ENCODE results near the gene LCLAT1. TPM values are rescaled to one million over a fixed set of nuclear protein-coding genes. Genes with fewer than 3 reads are reported as not detected.
"Not testable (repeated sequence)": the region's sequence is repeated elsewhere in the genome, so short reads cannot be mapped to it uniquely, and the experiment has no call there.

The LCLAT1 gene
- total RNA-seq, 1 experiment from 2014 or later, result 18.5 TPM

DNA sequence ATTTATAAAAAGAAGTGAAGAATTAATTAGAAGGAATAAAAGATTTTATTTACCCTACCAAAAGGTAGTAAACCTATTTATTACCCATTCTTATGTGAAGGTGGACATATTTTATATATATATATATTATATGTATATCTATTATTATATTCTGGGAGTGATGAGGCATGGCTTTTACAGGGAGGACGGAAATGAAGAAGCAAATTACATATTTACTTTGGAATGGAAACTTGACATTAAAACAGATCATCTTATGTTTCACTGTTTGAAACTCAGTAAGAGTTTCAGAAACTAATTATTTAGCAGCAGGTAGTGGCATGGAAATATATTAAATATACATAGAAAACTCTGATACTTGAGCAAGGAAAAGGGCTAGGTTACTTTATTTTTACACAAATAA lies 143.4 kb downstream of the LCLAT1 start:
- no peak for DNase-seq (ENCODE audit: low read depth)

DNA sequence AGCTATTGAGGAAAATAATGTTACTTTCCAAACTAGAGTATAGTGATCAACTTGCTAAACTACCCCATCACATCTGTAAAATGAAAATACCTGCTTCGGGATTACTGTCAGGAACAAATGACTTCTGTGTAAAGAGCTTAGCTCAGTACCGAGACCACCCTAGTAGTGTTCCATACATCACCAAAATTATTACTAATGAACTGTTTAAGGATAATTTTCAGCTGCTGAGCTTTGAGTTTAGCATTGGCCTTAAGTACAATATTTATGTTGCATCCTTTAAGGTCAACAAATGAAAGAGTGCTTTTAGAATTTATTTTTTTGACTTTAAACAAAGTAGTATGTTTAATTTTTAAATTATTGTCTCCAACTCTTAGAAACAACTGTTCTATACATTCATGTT lies 144.1 kb downstream of the LCLAT1 start:
- DNase-seq (ENCODE audit: low read depth), result no peak

DNA sequence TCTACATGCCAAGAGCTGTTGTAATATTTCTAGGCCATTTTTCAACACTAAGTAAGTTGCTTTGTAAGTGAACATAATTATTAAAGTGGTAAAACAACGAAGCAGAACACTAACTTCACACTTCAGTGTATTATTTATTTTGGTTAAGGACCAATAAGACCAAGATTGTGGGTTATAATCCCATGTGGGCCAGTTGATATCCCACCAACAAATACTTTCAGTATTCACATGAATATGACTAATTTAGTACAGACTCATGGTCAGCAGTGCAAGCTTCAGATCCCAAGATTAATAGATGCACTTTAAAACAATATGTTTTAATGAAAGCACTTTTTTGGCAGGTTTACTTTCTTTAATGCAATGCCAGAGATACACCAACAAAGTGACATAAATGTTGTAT lies 154.3 kb downstream of the LCLAT1 start:
- DNase-seq (ENCODE audit: low read depth), result no peak

DNA sequence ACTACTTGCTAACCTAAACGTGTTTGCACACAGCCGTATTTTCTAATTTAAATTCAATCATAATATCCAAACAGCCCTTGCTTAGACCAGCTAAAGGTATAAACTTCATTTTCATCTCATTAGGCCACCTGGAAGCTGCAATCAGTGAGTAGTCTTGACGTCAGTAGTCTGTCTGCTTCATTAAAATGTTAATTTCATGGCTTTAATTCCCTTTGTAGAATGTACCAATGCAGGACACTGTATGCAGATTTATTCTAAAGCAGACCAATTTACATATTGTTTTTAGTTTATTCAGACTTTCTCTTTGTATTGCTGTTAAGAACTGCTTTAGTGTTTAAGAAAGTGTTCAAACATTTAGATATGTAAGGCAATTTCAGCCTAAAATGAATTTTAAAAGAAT lies 158.2 kb downstream of the LCLAT1 start:
- no peak for DNase-seq (ENCODE audit: low read depth)

DNA sequence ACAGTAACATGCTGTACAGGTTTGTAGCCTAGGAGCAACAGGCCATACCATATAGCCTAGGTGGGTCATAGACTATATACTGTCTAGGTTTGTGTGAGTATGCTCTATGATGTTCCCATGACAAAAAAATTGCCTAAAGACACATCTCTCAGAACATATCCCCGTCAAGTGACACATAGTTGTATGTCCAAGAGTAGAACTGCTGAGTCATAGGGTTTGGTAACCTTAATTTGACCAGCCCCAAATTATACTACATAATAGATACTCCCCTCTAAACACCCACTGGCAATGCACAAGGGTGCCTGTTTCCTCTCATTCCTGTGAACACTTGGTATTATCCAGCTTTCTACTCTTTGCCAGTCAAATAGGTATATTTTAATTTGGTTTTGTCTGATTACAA lies 161.6 kb downstream of the LCLAT1 start:
- DNase-seq (ENCODE audit: low read depth), result no peak

DNA sequence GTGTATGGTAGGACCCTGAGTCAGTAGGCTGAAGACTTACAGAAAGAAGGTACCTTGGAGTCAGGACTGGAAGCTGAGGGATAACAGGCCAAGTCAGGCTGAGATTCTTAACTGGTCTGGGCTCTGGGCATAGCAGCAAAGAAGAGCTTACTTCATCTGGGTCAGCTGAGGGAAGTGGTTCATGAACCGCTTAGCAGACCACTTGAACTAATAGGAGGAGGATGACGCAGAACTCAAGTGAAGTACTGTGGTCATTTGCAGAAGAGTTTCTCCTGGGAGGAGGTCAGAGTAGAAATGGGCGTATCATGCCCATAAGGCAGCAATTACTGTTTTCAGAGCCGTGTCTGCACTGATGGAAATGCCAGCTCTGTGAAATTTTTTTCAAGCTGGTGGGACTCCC lies 164.5 kb downstream of the LCLAT1 start:
- DNase-seq (ENCODE audit: low read depth), result peak; percentile 70

DNA sequence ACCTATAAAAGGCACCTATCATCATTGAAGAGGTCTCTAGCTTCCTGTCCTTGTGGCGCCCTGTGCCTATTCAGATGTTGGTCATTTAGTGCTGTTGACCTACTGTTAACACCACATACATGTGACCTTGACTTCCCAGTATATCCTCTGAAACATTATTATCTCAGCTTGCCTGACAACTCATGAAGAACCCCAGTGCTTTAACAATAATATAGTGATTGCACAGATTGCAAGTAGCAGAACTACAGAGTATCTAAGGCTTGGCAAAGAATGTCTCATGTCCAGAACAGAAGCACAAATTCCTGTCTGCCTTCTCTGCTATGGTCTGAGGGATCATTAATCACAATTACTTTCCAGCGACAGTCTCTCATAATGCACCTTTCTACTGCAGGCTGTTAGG lies 165.3 kb downstream of the LCLAT1 start:
- DNase-seq (ENCODE audit: low read depth), result no peak

DNA sequence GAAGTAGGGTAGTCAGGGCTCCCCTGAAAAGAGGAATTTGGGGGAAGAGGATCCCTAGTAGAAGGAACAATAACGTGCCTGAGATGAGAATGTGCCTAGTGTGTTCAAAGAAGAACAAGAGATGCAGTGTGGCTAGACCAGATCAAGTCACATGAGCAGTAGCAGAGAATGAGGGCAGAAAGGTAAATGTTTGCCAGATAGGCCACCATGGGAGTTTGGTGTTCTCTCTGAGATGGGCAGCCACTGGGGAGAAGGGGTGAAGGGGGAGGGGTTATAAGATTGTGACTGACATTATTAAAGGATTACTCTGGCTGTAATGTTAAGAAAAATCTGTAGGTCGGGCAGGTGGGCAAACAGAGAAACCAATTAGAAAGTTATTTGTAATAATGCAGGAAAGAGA lies 166.0 kb downstream of the LCLAT1 start:
- no peak for DNase-seq (ENCODE audit: low read depth)

DNA sequence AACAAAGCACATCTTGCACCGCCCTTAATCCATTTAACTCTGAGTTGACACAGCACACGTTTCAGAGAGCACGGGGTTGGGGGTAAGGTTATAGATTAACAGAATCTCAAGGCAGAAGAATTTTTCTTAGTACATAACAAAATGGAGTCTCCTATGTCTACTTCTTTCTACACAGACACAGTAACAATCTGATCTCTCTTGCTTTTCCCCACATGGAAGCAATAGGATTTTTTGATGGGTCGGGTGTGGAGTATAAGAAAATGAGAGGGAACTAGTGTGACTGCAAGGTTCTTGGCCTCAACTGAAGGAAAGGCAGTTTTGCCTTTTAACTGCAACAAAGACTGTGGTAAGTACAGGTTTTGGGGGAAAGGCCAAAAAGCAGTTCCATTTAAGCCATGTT lies 167.2 kb downstream of the LCLAT1 start:
- not testable (repeated sequence) for DNase-seq (ENCODE audit: low read depth)

DNA sequence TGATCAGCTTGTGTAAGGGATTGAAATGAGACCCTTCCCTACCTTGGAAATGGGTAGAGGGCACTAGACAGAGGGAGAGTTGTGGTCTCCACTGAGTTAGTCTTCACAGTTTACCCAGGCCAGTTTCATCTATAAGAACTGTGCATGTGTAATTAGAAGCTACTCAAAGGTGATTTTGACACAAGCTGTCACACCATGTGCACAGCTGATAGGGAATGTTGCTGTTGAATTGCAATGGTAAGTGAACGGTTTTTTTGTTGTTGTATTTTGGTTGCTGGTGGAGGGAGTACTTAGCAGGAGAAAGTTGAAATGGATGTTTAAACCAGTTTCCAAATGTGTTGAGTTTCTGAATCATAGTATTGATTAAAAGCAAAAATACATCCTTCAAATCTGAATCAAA lies 168.9 kb downstream of the LCLAT1 start:
- DNase-seq (ENCODE audit: low read depth), result no peak

DNA sequence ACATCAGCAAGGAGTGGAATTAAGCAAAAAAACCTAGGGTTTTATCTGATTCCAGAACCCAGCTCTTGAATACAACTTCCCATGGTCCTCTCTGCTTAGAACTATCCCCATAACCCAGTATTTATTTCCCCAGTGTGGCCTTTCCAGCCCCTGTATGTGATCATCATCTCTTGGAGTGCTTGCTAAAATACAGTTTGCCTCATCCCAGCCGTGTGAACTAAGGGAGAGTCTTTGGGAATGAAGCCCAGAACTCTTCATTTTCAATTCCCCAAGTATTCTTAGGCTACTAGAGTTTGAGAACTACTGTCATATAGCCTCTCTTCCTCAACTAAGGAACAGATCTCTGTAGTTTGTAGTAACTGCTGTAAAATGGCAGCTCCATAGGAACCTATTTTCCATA lies 173.1 kb downstream of the LCLAT1 start:
- DNase-seq (ENCODE audit: low read depth), result no peak

DNA sequence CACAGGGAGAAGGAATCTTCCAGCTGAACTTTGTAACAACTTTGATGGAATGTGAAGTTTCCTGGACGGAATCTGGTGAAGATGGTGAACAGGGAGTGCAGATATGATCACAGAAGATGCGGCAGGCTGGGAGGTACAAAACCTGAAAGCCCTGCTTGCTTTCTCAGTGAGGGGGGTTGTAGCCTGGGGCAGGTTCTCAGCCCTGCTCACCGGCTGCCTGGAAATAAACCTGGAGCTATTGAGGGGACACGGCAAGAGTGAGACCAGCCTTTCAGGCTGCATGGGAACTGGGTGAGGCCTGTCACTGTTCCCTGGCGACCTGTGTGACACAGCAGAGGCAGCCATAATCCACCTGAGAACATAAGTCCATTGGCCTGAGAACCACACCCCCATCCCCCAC lies 174.8 kb downstream of the LCLAT1 start:
- DNase-seq (ENCODE audit: low read depth), result no peak

DNA sequence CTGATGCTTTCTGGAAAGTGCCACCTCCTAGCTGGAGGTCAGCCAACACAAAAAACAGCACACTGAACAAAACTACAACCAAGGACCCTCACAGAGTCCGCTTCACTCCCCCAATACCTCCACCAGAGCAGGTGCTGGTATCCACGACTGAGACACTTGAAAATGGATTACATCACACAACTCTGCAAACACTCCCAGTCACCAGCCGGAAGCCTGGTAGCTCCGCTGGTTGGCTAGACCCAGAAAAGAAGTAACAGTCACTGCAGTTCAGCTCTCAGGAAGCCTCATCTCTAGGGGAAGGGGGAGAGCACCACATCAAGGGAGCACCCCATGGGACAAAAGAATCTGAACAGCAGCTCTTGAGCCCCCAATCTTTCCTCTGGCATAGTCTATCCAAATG lies 175.4 kb downstream of the LCLAT1 start:
- DNase-seq (ENCODE audit: low read depth), result no peak

DNA sequence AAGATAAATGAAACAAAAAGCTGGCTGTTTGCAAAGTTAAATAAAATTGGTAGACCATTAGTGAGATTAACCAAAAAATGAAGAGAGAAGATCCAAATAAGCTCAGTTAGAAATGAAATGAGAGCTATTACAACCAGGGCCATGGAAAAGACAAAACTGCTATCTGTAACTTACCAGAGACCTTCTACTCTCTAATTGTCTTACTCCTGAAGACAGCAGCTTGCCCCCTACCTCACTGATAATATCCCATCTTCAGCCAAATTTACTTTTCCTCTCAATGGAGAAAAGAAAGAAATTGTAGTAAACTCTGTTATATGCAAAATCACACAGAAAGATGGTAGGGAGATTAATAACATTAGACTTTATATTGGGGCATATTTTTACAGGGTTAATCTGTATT lies 178.2 kb downstream of the LCLAT1 start:
- DNase-seq (ENCODE audit: low read depth), result no peak

DNA sequence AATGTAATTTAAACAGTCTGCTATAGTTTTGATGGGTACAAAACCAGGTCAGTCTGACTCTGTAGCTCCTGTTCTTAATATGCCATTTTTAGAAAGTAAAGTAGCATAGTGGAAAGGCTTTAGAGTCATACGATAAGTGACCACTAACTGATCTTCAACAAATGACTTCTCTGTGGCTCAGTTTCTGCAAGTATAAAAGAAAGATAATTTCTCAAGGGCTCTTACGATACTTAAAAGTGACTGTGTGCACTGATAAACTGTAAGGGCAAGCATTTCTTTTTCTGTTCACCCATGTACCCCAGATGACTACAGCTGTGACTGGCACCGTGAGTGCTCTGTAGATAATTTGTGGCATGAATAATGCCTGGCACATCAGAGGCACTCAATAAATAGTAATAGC lies 178.7 kb downstream of the LCLAT1 start:
- no peak for DNase-seq (ENCODE audit: low read depth)

DNA sequence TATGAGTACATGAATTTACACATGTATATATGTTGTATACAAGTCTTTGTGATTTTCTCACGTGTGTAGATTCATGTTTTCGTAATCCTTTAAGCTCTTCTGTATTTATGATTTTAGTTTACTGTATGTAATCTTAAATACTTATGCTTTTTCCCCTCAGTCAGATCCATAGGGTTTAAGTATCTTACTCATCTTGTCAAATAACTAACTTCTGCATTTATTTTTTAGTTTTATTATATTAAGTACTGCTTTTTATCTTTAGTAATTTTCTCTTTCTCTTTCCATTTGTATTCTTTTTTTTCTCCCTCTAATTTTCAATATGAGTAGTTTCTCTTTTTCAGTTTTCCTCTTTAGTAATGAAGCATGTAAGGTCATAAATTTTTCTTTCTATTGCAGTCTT lies 179.4 kb downstream of the LCLAT1 start:
- DNase-seq (ENCODE audit: low read depth), result no peak

DNA sequence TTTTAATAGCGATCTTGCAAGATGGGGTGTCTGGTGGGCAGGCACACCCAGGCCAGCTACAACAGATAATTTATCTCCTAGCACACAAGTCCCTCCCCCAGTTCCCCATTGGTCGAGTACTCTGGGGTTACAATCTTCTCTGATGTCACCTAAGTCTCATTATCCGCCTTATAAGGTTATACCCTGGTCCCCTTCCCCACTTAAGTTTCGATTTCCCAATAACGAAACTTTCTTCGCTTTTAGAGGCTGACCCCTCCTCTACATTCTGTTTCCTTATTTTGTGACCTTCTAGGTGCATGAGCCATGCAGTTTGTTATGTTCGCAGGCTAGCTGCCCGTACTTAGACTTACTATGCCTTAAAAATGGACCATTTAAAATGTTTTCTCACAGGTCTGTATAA lies 180.1 kb downstream of the LCLAT1 start:
- DNase-seq (ENCODE audit: low read depth), result no peak

DNA sequence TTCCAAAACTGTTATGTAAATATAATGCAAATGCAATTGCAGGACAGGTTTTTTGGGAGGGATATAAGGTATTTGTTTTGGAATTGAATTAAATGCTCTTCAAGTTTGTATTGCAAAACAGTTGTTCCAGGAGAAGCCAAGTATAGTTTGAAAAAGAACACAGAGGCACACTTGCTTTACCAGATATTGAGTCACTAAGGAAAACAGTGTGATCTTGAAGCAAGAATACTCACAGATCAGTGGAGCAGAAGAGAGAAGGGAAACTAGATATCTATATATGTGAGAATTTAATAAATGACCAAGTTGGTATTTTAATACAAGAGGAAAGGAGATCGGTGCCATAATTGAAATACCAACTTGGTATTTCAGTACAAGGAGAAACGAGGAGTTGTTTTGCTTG lies 181.3 kb downstream of the LCLAT1 start:
- no peak for DNase-seq (ENCODE audit: low read depth)

DNA sequence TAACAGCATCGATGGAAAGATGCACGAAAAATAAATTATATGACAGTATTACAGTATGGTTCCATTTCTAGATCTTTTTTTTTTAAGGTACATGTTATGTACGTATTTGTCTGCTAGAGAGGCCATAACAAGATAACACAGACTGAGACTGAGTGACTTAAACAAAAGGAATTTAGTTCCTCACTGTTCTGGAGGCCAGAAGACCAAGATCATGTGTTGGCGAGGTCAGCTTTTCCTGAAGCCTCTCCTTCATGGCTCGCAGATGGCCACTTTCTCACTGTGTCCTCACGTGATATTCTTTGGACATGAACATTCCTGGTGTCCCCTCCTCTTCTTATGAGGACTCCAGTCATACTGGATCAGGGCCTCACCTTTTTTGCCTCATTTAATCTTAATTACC lies 182.8 kb downstream of the LCLAT1 start:
- DNase-seq (ENCODE audit: low read depth), result peak; percentile 15

DNA sequence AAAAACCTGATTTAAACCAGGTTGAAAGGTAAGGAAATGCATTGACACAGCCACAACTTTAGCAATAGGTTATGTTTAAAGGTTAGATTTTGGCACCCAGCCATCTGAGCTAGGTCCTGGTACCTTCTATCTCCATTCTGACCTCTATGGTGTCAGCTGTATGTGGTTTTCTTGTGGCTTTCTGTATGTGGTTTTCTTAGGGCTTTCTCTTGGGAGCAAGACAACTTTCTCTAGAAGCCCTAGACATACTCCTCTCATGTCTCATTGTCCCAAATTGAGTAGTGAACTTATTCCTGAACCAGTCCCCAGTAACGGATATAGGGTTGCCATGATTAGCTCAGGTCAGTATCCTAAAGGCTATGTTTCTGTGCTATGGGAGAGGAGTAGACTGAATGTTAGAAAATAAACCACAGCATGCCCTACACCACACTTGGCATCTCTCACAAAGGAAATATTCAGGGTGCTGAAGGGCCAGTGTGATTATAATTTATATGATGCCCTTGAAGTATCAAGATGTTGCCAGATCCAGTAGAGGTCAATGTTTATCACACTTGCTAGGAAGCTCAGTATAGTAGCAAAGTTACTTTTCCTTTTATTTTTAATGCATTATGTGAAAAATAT lies 184.1 kb downstream of the LCLAT1 start:
- DNase-seq (ENCODE audit: low read depth), result no peak

DNA sequence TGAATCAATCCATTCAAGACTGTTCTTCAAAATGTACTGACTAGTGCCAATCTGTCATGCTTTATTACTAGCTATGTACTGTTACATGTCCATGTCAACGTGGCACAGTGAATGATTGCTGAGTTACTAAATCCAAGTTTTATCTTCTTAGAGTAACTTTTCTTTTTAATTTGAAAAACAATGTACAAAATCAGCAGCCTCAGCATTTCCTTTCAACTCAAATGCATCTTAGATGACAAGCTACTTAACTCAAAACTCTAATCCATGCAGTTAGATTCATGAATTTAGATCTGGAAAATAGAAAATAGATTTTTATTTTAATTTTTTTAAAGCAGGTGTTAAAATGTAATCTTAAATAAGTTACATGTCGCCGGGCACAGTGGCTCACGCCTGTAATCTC lies 186.0 kb downstream of the LCLAT1 start:
- DNase-seq (ENCODE audit: low read depth), result no peak

DNA sequence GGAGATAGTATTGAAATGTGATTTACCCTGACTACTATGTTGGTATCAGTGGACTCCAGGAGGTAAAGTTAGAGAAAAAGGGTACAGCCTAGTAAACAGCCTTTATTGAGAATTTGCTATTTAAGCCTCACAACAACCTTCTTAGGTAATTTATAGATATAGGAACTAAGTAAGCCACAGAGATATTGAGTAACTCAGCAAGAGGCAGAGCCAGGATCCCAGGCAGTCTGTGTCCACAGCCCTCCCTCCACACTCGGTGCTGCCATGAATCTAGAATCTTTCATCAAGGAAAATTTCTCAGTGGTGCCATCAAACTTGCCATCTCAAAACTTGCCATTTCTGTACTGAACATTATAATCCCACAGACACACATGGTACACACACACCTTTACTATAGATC lies 189.3 kb downstream of the LCLAT1 start:
- no peak for DNase-seq (ENCODE audit: low read depth)

DNA sequence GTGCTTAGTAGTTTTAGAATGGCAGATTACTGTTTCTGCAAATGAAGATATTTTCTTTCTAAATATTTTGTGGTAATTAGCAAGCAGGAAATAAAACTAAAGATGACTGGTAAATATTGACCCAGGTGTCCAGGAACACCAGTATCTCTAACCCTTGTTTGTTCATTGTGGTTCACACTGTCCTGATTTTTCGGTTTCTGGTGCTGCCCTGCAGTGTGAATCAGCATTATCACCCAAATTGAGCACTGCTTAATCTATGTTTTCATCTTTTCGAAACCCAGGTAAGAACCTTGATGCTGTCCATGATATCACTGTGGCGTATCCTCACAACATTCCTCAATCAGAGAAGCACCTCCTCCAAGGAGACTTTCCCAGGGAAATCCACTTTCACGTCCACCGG lies 192.8 kb downstream of the LCLAT1 start:
- DNase-seq (ENCODE audit: low read depth), result no peak

DNA sequence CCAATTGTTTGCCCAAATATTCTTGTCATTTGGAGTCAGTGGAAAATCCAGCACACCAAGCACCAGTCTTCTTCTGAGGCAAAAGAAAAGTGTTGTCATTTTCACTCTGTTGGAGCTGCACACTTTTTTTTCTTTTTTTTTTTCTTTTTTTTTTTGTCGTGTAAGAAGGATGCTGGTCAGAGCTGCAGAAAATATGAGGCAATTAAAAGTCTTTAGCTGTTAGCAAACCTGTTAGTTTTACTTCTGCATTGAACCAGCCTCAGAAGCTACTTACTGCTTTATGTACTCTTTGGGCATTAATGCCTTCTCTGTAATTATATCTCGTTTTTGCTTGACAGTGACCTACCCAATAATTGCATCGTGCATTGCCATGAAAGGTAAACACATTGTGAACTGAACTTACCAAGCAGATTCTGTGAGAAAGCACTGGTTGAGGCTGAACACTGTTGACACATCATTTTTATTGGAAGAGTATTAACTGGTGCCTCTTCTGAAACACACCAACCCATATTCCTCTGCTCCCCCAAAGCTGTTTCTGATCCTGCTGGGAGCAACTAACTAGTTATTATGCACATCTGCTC lies 194.8 kb downstream of the LCLAT1 start:
- DNase-seq (ENCODE audit: low read depth), result no peak
